Nephron (organoid): ENCODE data around the gene ZNF304.

ENCODE experiments used
- H3K27ac Mint-ChIP-seq, 3 experiments: 2 replicates each; pipeline ENCODE4 v1.8.0; 2020; ENCODE audit warnings: mixed read lengths in 3 of 3, mild to moderate bottlenecking in 2 of 3, moderate library complexity in 1 of 3
- H3K27me3 Mint-ChIP-seq: 2 replicates; pipeline ENCODE4 v1.8.0; 2021; ENCODE audit warnings: low read depth, mild to moderate bottlenecking, moderate library complexity, mixed read lengths
- H3K36me3 Mint-ChIP-seq: 2 replicates; pipeline ENCODE4 v1.8.0; 2020; ENCODE audit warnings: low read depth, mixed read lengths
- H3K4me1 Mint-ChIP-seq: 2 replicates; pipeline ENCODE4 v1.8.0; 2020; ENCODE audit warnings: mixed read lengths
- H3K4me3 Mint-ChIP-seq, 3 experiments: 2 replicates each; pipeline ENCODE4 v1.8.0; 2020; ENCODE audit warnings: mild to moderate bottlenecking in 3 of 3, mixed read lengths in 3 of 3, moderate library complexity in 2 of 3
- H3K9me3 Mint-ChIP-seq: 2 replicates; pipeline ENCODE4 v1.8.0; 2020; ENCODE audit warnings: mixed read lengths
- TF ChIP-seq, protein P1 (sequence below), 3 experiments: fragments of 200-600 bp; sonication (generic); IDR thresholded peaks; one replicate each; pipeline ENCODE4 v1.5.0; 2021; ENCODE audit warnings: antibody characterized with exemption in 3 of 3; ENCODE audit not compliant: unreplicated experiment in 3 of 3

Gene ZNF304

DNA sequence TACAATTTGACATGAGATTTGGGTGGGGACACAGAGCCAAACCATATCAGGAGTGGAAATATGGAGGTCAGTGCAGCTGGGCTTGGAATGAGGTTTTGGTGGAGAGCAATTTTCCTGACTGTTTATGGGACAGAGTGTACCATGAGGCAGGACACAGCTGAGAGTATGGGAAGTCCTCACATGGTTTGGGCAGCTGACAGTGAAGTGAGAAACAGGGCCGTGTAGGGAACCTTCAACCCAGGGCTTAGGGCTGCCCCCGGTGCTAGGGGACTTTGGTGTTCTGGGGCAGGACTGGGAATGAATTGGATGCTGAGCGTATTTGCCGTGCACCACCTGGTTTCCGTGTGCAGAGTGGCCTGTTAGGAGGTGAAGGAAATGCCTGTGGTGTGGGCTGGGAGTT, 44.6 kb downstream of the ZNF304 start:
- TF ChIP-seq, protein P1, sequence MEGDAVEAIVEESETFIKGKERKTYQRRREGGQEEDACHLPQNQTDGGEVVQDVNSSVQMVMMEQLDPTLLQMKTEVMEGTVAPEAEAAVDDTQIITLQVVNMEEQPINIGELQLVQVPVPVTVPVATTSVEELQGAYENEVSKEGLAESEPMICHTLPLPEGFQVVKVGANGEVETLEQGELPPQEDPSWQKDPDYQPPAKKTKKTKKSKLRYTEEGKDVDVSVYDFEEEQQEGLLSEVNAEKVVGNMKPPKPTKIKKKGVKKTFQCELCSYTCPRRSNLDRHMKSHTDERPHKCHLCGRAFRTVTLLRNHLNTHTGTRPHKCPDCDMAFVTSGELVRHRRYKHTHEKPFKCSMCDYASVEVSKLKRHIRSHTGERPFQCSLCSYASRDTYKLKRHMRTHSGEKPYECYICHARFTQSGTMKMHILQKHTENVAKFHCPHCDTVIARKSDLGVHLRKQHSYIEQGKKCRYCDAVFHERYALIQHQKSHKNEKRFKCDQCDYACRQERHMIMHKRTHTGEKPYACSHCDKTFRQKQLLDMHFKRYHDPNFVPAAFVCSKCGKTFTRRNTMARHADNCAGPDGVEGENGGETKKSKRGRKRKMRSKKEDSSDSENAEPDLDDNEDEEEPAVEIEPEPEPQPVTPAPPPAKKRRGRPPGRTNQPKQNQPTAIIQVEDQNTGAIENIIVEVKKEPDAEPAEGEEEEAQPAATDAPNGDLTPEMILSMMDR (IDR thresholded peaks at IDR 0.05; ENCODE audit: unreplicated experiment in 3 of 3): no peak
- no peaks in the 10 kb centered on the region for H3K27me3 Mint-ChIP-seq
- H3K36me3 Mint-ChIP-seq: peaks cover 95% of the 10 kb centered on the region
- H3K27ac Mint-ChIP-seq: no peak overlapping the region
- no peak overlapping the region for H3K4me3 Mint-ChIP-seq
- H3K9me3 Mint-ChIP-seq: peaks cover 57% of the 10 kb centered on the region
- H3K4me1 Mint-ChIP-seq: peaks cover 6% of the 10 kb centered on the region

DNA sequence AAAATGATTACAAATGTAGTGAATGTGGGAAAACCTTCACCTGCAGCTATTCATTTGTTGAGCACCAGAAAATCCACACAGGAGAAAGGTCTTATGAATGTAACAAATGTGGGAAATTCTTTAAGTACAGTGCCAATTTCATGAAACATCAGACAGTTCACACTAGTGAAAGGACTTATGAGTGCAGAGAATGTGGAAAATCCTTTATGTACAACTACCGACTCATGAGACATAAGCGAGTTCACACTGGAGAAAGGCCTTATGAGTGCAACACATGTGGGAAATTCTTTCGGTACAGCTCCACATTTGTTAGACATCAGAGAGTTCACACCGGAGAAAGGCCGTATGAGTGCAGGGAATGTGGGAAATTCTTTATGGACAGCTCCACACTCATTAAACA, 47.8 kb downstream of the ZNF304 start:
- H3K4me1 Mint-ChIP-seq: no peaks in the 10 kb centered on the region
- peaks cover 93% of the 10 kb centered on the region for H3K36me3 Mint-ChIP-seq
- no peak overlapping the region for H3K27ac Mint-ChIP-seq
- TF ChIP-seq, protein P1 (IDR thresholded peaks at IDR 0.05; ENCODE audit: unreplicated experiment in 3 of 3): no peak
- H3K4me3 Mint-ChIP-seq: no peak overlapping the region
- peaks cover 57% of the 10 kb centered on the region for H3K9me3 Mint-ChIP-seq
- no peaks in the 10 kb centered on the region for H3K27me3 Mint-ChIP-seq

DNA sequence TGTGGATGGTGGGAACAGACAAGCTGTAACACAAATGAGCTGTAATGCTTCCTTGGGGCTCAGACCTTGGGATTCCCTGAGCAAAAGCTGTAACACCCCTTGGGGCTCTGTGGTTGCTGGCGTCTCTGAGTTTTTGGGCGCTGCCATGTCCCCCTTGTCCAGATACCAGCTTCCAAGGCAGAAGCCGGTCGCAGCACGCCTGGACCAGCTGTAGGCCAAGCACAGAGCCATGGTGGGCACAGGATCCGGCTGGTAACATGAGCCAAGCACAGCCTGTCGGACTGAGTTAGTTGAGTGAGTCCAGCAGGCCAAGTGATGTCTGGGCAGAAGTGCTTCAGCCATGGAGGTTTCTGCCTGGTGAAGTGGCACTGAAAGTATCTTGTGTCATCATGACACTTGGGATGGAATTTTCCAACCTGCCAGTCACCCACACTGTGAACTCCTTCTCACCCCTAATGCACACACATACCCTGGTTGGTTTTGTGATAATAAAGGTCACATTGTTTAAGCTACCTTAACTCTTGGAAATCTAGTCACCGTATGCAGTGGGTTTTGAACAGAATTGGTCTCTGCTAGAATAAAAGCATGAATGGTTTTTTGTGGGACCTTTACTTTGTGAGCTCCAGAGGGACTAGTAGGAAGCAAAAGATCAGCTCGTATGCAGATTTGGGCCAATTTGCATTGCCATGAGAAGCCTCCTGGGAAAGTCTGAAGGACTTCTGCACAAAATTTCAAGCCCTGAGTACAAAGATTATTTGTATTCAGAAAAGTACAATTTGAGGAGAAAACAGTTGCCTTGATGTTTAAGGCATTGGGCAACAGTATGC, 52.9 kb downstream of the ZNF304 start:
- Mint-ChIP-seq H3K9me3 (peaks cover 16% of the 10 kb centered on the region), H3K27me3 (no peaks in the 10 kb centered on the region), H3K4me1 (no peaks in the 10 kb centered on the region), H3K36me3 (peaks cover 46% of the 10 kb centered on the region), H3K4me3 (no peak overlapping the region), H3K27ac (no peak overlapping the region)
- TF ChIP-seq, protein P1 (IDR thresholded peaks at IDR 0.05; ENCODE audit: unreplicated experiment in 3 of 3): no peak

DNA sequence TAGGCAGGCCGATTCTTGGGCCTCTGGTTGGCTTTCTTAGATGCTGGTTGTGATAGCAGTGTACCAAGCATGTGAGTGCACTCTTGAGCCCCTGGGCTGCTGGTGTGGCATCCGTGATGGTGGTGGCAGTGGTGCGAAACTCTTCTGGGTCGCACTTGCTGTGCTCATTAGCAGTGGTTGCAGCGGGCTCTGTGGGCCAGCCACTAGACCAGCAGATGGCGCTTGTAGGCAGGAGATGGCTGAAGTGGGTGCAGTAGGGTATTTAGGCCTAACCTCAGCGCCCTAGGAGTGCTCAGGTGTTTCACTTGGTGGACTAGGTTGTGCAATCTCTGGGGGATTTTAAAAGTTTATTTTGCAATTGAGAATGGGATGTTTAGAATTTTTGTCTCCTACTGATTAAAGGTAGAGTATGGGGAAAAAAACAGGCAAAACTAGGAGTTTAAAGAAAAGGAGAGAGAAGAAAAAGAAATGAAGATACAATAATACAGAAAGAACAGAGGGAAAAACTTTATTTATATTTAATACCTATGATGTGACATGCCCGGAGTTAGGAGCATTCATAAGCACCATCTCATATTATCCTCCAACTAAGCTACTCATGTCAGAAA, 55.5 kb downstream of the ZNF304 start:
- Mint-ChIP-seq H3K4me1 (peaks cover 13% of the 10 kb centered on the region), H3K9me3 (no peaks in the 10 kb centered on the region), H3K4me3 (no peak overlapping the region), H3K27me3 (peaks cover 4% of the 10 kb centered on the region), H3K27ac (no peak overlapping the region), H3K36me3 (peaks cover 23% of the 10 kb centered on the region)
- TF ChIP-seq, protein P1 (IDR thresholded peaks at IDR 0.05; ENCODE audit: unreplicated experiment in 3 of 3): peak; percentile 59 to 77 (median 61)
